Stimulated activated memory B cell treated with anti-CD40 and anti-IgM and Interleukin-4, amounts not matched to agents 10 μg/mL and 1 μg/mL and 100 μg/mL, for 72 hours (primary cell): Measurements from ENCODE around the gene NRIP3.
"Not testable (repeated sequence)": the region's sequence is repeated elsewhere in the genome, so short reads cannot be mapped to it uniquely, and the experiment has no call there.

Source experiments
- ATAC-seq: fragments of 150-1000 bp; cut with Tn5 transposase; 2 replicates; pipeline ENCODE4 v1.10.0; 2021
- H3K27ac Mint-ChIP-seq: one replicate; pipeline ENCODE4 v1.8.0; 2022; ENCODE audit warnings: mild to moderate bottlenecking, mixed read lengths
- H3K27me3 Mint-ChIP-seq: one replicate; pipeline ENCODE4 v1.8.0; 2022; ENCODE audit warnings: mixed read lengths
- H3K36me3 Mint-ChIP-seq: one replicate; pipeline ENCODE4 v1.8.0; 2022; ENCODE audit warnings: mixed read lengths
- H3K4me1 Mint-ChIP-seq: one replicate; pipeline ENCODE4 v1.8.0; 2022; ENCODE audit warnings: mixed read lengths
- H3K4me3 Mint-ChIP-seq: one replicate; pipeline ENCODE4 v1.8.0; 2022; ENCODE audit warnings: mild to moderate bottlenecking, moderate library complexity, mixed read lengths
- H3K9me3 Mint-ChIP-seq: one replicate; pipeline ENCODE4 v1.8.0; 2022; ENCODE audit warnings: mixed read lengths

Gene NRIP3

GRCh38 chr11:8967184-8967583 is 36.6 kb downstream of the NRIP3 start:
- Mint-ChIP-seq H3K36me3 (no peaks in the 10 kb centered on the region), H3K27ac (no peak overlapping the region), H3K4me3 (no peak overlapping the region), H3K9me3 (no peaks in the 10 kb centered on the region), H3K27me3 (no peaks in the 10 kb centered on the region), H3K4me1 (peaks cover 23% of the 10 kb centered on the region)
- ATAC-seq, result no peak

GRCh38 chr11:8964324-8965320 is 39.2 kb downstream of the NRIP3 start, which contains the start of gene TMEM9B:
Gene TMEM9B (minus strand): TSS chr11:8964442. CDS start chr11:8964313, 129 bp downstream.
- Mint-ChIP-seq H3K4me1 (peaks cover 29% of the 10 kb centered on the region), H3K36me3 (peaks cover 5% of the 10 kb centered on the region), H3K4me3 (peak within 1 kb of the TSS; percentile 91), H3K27me3 (no peaks in the 10 kb centered on the region), H3K27ac (peak within 1 kb of the TSS; percentile 91), H3K9me3 (no peaks in the 10 kb centered on the region)
- peak; percentile 94 for ATAC-seq

- peaks cover 5% of the 10 kb centered on the region for H3K36me3 Mint-ChIP-seq
- H3K9me3 Mint-ChIP-seq, result no peaks in the 10 kb centered on the region
- H3K4me1 Mint-ChIP-seq, result peaks cover 34% of the 10 kb centered on the region
- peak overlapping the region; percentile 91 for H3K27ac Mint-ChIP-seq
- H3K27me3 Mint-ChIP-seq, result no peaks in the 10 kb centered on the region
- H3K4me3 Mint-ChIP-seq, result peak overlapping the region; percentile 91
- peak; percentile 86 for ATAC-seq
These were observed 40.1 kb downstream of the NRIP3 start for GRCh38 chr11:8963569-8964323.

DNA sequence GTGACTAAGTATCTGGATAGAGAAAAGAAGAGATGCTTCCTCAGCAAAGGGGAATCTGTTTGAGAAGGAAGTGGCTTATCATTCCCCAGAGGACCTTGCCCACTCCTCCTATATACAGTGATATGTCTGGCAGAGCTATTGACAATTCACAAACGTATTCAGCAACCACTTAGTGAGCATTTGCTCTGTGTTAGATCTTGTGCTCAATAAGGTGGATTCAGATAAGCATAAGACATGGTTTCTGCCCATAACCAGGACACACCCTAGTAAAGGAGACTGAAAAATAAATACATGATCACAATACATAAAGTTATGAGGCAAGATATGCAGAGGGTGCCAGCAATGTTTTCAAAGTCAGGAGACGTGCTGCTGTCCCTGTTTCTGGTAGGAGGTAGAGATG is 41.0 kb downstream of the NRIP3 start:
- peaks cover 5% of the 10 kb centered on the region for H3K36me3 Mint-ChIP-seq
- H3K4me3 Mint-ChIP-seq, result peak overlapping the region; percentile 60
- H3K27me3 Mint-ChIP-seq, result no peaks in the 10 kb centered on the region
- ATAC-seq, result no peak
- no peaks in the 10 kb centered on the region for H3K9me3 Mint-ChIP-seq
- H3K4me1 Mint-ChIP-seq, result peaks cover 34% of the 10 kb centered on the region
- peak overlapping the region; percentile 91 for H3K27ac Mint-ChIP-seq

GRCh38 chr11:8961401-8961800 is 42.4 kb downstream of the NRIP3 start:
- Mint-ChIP-seq H3K9me3 (no peaks in the 10 kb centered on the region), H3K4me3 (no peak overlapping the region), H3K36me3 (peaks cover 5% of the 10 kb centered on the region), H3K27me3 (no peaks in the 10 kb centered on the region), H3K27ac (peak overlapping the region; percentile 18), H3K4me1 (peaks cover 27% of the 10 kb centered on the region)
- no peak for ATAC-seq

DNA sequence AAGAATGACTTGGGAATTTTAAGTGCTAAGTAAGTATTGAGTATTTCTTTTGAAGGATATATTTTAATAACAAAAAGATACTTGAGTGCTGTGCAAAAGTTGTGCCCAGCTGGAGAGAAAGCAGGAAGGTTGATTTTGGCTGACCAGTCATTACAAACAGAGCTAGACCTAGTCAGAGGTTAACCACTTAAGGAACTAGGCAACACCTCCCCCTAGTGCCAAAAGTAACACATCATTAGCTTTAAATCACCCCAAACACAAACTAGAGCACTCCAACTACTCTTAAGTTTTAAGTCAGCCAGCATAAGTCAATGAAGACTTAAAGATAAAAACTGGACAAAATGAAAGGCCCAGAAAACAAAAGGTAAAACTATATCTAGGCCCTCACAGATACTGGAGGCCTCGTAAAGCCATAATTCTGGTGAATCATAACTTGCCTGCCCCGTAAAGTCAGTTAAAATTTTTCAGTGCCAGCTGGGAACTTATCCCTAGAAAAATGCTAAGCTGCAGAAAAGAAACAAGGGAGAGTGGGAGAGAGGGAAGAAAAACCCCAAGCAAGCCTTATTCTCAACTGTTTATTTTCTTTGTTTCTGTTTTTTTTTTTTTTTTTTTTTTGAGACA is 44.1 kb downstream of the NRIP3 start:
- H3K4me3 Mint-ChIP-seq, result no peak overlapping the region
- peak; percentile 31 for ATAC-seq
- peaks cover 27% of the 10 kb centered on the region for H3K4me1 Mint-ChIP-seq
- H3K27ac Mint-ChIP-seq, result no peak overlapping the region
- H3K27me3 Mint-ChIP-seq, result no peaks in the 10 kb centered on the region
- peaks cover 19% of the 10 kb centered on the region for H3K36me3 Mint-ChIP-seq
- no peaks in the 10 kb centered on the region for H3K9me3 Mint-ChIP-seq

DNA sequence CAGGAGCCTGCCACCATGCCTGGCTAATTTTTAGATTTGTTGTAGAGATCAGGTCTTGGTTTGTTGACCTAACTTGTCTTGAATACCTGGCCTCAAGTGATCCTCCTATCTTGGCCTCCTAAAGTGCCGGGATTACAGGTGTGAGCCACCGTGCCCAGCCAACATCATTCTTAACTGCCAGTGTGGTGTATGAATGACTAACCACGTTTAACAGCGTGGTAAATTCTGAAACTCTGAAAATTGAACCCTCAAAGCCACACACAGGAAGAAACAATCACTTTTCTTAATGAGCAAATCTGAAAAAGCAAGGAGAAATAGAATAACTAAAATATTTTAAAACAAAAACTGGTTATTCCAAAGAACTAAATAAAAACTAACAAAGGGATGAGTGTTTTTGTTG is 46.9 kb downstream of the NRIP3 start:
- H3K27ac Mint-ChIP-seq, result no peak overlapping the region
- H3K9me3 Mint-ChIP-seq, result no peaks in the 10 kb centered on the region
- no peak overlapping the region for H3K4me3 Mint-ChIP-seq
- peaks cover 41% of the 10 kb centered on the region for H3K36me3 Mint-ChIP-seq
- H3K4me1 Mint-ChIP-seq, result peaks cover 11% of the 10 kb centered on the region
- H3K27me3 Mint-ChIP-seq, result no peaks in the 10 kb centered on the region
- ATAC-seq, result no peak

DNA sequence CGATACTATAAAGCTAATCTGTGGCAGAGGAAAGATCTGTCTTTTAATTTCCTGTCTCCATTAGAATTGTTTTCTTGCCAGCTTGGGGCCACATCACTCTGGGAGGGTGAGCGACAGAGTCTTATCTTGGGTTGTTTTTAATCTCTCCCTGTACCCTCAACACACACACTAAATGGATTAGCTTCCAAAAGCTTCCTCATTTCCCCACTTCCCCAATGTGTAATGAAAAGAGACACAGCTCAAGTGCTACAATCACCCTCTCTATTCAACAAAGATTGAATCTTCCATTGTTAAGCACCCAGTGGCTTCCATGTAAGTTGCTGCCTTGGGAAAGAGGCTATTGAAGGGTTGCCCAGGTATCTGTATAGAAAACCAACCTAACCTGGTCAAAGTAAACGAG is 54.9 kb downstream of the NRIP3 start:
- no peaks in the 10 kb centered on the region for H3K9me3 Mint-ChIP-seq
- H3K4me3 Mint-ChIP-seq, result no peak overlapping the region
- no peak for ATAC-seq
- H3K27me3 Mint-ChIP-seq, result no peaks in the 10 kb centered on the region
- peaks cover 52% of the 10 kb centered on the region for H3K36me3 Mint-ChIP-seq
- no peak overlapping the region for H3K27ac Mint-ChIP-seq
- H3K4me1 Mint-ChIP-seq, result no peaks in the 10 kb centered on the region

- no peak for ATAC-seq
- Mint-ChIP-seq H3K4me3 (no peak overlapping the region), H3K27ac (no peak overlapping the region), H3K27me3 (no peaks in the 10 kb centered on the region), H3K36me3 (peaks cover 41% of the 10 kb centered on the region), H3K4me1 (no peaks in the 10 kb centered on the region), H3K9me3 (no peaks in the 10 kb centered on the region)
These were observed 56.4 kb downstream of the NRIP3 start for GRCh38 chr11:8947230-8947943.

- no peak within 1 kb of the TSS for H3K4me3 Mint-ChIP-seq
- no peaks in the 10 kb centered on the region for H3K9me3 Mint-ChIP-seq
- H3K27me3 Mint-ChIP-seq, result peaks cover 15% of the 10 kb centered on the region
- H3K4me1 Mint-ChIP-seq, result no peaks in the 10 kb centered on the region
- peaks cover 9% of the 10 kb centered on the region for H3K36me3 Mint-ChIP-seq
- no peak within 1 kb of the TSS for H3K27ac Mint-ChIP-seq
- ATAC-seq, result no peak
These were observed 61.2 kb downstream of the NRIP3 start, which contains the start of gene ASCL3 for GRCh38 chr11:8942518-8943066. Gene ASCL3 (minus strand): TSS chr11:8943016. CDS start chr11:8938161, 4,855 bp downstream.

GRCh38 chr11:8941341-8942103 is 62.3 kb downstream of the NRIP3 start:
- H3K27me3 Mint-ChIP-seq, result peaks cover 15% of the 10 kb centered on the region
- no peak overlapping the region for H3K27ac Mint-ChIP-seq
- no peak for ATAC-seq
- peaks cover 6% of the 10 kb centered on the region for H3K4me1 Mint-ChIP-seq
- H3K4me3 Mint-ChIP-seq, result no peak overlapping the region
- no peaks in the 10 kb centered on the region for H3K36me3 Mint-ChIP-seq
- H3K9me3 Mint-ChIP-seq, result no peaks in the 10 kb centered on the region

GRCh38 chr11:8937659-8938058 is 66.1 kb downstream of the NRIP3 start:
- H3K27me3 Mint-ChIP-seq, result peaks cover 15% of the 10 kb centered on the region
- H3K4me3 Mint-ChIP-seq, result no peak overlapping the region
- H3K4me1 Mint-ChIP-seq, result peaks cover 6% of the 10 kb centered on the region
- H3K36me3 Mint-ChIP-seq, result no peaks in the 10 kb centered on the region
- no peaks in the 10 kb centered on the region for H3K9me3 Mint-ChIP-seq
- ATAC-seq, result no peak
- H3K27ac Mint-ChIP-seq, result no peak overlapping the region

DNA sequence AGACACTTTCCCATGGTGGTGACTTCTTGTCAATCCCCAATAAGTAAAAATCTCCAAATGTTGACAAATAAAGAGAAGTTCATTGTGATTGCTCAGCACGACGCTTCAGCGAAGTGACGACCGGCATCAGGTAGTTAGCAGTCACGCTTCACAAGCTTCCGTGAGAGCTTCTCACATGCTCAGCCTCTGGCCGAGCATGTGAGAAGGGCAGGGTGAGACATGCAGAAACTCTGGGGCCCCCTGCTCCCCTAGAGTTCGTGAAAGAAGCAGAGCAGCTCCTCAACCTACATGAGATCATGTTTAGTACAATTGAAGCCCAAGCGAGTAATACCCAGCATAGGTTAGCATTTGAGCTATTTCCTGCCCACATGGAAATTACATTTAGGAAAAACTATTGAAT is 66.6 kb downstream of the NRIP3 start:
- Mint-ChIP-seq H3K27me3 (peaks cover 15% of the 10 kb centered on the region), H3K36me3 (no peaks in the 10 kb centered on the region), H3K27ac (no peak overlapping the region), H3K9me3 (no peaks in the 10 kb centered on the region), H3K4me1 (peaks cover 6% of the 10 kb centered on the region), H3K4me3 (peak overlapping the region; percentile 56)
- peak; percentile 50 for ATAC-seq

- peaks cover 15% of the 10 kb centered on the region for H3K27me3 Mint-ChIP-seq
- H3K36me3 Mint-ChIP-seq, H3K9me3 Mint-ChIP-seq, H3K4me3 Mint-ChIP-seq, ATAC-seq, H3K27ac Mint-ChIP-seq, H3K4me1 Mint-ChIP-seq: not testable (repeated sequence)
These were observed 68.0 kb downstream of the NRIP3 start for GRCh38 chr11:8935789-8936188.
